HG03354 (cell line): ENCODE measurements around the gene NECAB3.
"Not testable (repeated sequence)": the region's sequence is repeated elsewhere in the genome, so short reads cannot be mapped to it uniquely, and the experiment has no call there.

Experiments used
- ATAC-seq: cut with Tn5 transposase; IDR thresholded peaks from one replicate; pipeline ENCODE4 v1.9.1; 2021; ENCODE audit warnings: mild to moderate bottlenecking; ENCODE audit not compliant: unreplicated experiment, poor library complexity, severe bottlenecking

Gene NECAB3

DNA sequence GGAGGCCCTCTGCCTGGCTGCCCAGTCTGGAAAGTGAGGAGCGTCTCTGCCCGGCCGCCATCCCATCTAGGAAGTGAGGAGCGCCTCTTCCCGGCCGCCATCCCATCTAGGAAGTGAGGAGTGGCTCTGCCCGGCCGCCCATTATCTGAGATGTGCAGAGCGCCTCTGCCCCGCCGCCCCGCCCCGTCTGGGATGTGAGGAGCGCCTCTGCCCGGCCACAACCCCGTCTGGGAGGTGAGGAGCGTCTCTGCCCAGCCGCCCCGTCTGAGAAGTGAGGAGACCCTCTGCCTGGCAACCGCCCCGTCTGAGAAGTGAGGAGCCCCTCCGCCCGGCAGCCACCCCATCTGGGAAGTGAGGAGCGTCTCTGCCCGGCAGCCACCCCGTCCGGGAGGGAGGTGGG lies 24.7 kb upstream of the NECAB3 start:
- ATAC-seq: not testable (repeated sequence)

DNA sequence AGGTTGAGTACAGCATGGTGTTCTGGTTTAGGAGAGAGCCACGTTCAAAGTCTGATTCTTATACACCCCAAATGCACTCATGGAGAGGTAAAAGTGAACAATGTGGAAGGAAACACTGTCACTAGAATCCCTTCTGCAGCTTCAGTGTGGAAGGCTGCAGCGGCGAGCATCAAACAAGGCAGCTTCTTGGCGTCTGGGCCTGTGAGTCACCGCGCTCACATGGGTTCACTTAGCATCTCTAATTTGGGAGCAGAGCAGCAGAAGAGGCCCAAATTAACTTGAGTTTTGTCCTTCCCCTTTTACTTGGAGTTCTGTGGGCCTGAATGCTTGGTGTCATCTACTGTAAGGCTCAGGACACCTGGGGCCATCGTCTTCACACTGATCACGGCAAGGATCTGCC lies 22.9 kb upstream of the NECAB3 start:
- no peak for ATAC-seq

DNA sequence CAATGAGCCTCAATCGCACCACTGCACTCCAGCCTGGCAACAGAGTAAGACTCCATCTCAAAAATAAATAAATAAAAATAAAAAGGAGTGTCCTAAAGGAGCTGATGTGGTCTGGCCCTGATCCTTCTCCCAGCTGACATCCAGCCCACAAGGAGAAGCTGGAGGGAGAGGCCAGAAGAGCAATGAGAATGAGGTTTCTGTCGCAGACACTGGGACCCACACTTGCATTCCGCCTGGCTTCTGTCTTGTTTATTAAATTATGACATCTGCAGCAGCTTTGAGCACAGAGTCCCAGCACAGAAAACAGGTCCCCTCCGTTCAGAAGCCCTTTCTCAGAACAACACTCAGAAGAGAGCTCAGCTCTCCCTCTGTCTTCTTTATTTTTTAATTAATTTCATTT lies 22.2 kb upstream of the NECAB3 start:
- no peak for ATAC-seq

DNA sequence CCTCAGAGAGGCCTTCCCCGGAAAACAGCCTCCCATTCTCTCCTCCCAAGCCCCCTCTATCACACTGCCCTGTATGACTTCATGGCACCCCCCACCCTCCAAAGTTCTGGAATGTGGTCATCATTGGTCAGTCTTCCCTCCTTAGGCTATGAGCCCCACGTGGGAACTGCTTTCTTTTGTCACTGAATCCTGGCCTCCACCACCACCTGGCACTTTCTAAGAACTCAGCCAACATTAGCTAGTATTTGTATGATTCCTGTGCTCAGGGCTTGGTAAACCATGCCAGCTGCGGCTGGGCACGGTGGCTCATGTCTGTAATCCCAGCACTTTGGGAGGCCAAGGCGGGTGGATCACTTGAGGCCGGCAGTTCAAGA lies 20.4 kb upstream of the NECAB3 start:
- ATAC-seq: no peak

DNA sequence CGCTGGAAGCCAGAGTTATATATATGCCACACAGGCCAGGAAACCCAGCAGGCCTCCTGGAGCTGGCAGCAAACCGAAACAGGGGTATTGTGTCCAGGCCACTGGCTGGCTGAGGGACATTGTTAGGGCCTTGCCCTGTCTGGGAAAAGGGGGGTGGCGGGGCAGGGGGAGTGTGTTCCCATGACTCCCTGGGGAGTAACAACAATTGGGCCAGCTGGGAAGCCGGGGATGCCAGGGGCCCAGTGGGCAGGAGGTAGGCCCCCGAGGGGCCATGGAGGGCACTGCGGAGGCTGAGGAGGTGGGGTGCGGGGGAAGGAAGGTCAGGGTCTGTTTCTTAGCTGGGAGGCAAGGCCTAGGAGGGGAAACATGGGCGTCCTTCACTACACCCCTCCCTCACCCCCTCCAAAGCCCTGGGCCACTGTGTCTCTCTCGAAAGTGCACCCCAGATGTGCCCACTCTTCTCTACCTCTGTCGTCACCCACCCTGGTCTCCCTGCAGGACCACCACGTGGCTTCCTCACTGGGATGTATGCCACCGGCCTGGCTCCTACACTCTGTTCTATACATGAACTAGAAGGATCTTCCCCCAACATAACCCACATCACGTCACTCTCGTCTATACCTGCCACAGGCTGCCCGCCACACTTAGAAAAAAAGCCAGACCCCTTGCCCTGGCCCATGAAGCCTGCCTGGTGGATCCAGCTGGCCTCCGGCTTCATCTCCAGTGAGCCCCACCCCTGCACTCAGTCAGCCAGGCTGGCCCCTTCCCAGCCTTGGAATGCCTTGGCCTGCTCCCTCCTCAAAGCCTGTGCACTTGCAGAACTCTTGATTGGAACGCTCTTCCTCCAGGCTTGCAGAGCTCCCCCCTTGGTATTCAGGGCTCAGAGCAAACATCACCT lies 19.8 kb upstream of the NECAB3 start:
- no peak for ATAC-seq

DNA sequence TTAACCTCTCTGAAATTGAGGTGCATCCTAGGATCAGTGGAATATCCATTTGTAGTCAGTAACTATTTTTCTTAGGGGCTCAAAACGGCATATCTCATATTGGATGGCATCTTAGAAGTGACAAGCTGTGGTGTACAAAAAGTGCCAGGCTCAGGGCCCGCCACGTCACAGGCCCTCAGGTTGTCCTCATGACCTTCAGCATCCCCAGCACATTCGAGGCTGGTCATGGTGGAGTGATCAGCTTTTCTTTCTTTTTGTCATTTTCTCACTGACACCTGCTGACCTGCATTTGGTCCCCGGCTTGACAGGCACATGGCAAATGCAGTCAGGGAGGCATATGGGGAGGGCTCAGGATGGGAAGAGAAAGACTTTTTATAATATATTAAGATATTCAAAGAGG lies 19.1 kb upstream of the NECAB3 start:
- no peak for ATAC-seq

DNA sequence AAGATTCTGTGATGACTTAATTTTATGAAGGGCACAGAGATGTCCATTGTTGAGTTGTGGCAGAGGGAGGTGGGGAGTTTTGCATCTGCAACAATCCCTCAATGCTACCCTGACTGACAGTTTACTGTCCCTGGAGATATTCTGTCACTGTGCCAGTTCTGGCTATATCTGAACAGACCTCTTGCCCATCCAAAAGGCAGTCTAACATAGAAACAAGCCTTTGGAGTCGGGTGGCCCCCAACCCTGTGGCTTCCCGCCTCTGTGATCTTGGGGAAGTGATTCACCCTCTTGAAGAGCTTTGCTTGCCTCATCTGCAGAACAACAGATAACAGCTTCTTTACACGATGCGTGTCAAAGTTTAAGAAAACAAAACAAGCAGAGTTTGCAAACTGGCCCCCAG lies 15.7 kb upstream of the NECAB3 start:
- ATAC-seq: no peak

DNA sequence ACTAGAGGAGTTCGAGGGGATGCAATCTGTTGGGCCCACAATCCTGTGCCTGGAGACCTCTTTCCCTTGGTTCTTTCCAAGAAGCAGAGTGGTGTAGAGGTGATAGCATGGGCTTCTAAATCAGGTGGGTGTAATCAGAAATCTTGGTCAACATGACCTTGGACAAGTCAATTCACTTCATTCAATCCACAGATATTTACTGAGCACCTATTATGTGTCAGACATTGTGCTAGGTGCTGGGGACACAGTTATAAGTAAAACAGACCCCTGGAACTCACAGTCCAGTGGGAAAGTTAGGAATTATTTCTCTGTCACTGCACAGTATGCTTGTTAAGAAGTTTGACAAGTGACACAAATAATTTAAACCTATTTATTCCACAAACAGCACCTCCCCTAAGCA lies 15.3 kb upstream of the NECAB3 start:
- no peak for ATAC-seq

DNA sequence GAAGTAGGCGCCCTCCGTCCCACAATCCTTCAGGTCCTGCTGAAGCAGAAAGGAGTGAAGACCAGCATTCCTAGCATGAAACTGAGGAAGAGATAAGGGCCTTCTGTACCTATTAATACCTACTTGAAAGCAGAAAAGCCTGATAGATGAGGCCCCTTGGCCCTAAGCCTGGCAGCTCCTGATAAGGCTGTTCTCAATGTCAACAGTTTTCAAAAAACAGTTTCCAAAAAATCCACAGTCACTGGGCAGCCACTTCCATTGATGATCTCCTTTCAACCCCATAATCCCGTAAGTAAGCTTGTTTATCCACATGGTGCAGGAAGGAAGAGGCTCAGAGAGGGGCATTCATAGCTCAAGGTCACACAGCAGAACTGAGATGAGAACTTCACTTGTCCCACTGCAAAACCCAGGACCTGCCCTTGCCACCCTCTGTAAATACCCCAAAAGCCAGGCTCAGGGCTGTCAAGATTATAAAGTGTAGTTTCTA lies 14.8 kb upstream of the NECAB3 start:
- no peak for ATAC-seq

DNA sequence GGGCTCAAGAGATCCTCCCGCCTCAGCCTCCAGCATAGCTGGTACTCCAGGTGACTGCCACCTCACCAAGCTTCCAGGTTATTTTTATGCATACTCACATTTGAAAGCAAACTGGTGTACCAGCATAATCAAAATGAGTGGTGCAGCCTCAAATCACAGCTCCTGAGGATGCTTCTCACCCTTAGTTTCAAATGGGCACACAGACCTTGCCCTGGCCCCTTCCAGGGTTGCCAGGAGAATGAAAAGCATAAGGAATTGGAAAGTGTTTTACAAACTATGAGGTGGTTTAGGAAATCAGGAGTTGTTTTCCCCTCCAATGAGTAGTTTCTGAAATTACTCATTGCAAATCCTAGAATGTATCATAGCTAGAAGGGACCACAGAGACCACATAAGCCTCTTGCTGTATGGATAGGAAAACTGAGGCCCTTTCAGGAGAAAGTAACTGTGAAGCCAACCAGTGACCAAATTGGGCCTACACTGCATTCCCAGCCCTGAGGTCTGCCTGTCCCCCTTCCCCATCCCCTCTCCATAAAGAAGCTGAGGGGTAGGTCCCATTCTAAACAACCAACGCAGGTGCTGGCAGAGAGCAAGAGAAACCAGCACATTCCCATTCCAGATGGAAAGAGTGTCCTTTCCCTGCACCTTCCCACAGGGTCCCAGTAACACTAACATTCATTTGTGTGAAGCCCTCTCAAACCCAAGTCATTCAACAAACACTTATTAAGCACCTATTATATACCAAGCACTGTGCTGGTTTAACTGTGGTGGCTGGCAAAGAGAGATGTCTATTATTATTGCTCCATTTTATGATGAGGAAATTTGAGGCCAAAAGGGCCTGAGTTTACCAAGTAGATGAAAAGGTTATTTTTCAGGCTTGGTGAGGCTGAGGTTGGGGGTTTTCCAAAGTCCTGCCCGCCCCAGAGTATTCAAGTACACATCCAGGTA lies 14.0 kb upstream of the NECAB3 start:
- ATAC-seq: no peak

DNA sequence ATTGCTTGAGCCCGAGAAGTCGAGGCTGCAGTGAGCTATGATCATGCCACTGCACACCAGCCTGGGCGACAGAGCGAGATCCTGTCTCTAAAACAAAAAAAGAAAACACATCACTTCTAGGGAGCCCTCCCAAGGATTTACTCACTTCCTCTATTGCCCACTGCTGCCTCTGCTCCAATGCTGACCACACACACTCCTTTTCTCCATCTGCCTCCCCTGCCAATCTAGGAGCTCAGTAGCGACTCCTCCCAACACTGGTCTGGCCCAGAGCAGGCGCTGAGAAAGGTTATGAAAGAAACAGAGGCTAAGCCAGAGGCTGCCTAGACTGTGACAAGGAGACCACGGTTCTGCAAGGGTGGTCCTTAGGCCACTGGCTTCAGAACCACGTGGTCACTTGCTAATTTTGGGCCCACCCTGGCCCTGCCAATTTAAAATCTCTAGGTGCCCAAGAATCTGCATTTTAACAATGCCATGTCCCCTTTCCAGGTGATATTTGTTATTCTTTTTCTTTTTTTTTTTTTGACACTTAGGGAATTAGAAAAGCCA lies 13.2 kb upstream of the NECAB3 start:
- ATAC-seq: no peak

DNA sequence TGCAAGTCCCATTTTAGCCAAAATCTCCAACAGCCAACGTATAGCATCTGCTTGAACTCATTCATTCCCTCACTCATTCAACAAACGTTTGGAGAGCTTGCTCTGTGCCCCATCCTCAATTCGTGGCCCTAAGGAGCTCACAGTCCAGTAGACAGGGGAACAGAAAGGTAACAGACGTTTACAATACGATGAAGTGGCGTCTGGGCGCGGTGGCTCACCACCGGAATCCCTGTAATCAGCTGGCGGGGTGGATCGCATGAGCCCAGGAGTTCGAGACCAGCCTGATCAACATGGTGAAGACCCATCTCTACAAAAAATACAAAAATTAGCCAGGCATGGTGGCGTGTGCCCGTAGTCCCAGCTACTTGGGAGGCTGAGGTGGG lies 12.7 kb upstream of the NECAB3 start:
- ATAC-seq: no peak

DNA sequence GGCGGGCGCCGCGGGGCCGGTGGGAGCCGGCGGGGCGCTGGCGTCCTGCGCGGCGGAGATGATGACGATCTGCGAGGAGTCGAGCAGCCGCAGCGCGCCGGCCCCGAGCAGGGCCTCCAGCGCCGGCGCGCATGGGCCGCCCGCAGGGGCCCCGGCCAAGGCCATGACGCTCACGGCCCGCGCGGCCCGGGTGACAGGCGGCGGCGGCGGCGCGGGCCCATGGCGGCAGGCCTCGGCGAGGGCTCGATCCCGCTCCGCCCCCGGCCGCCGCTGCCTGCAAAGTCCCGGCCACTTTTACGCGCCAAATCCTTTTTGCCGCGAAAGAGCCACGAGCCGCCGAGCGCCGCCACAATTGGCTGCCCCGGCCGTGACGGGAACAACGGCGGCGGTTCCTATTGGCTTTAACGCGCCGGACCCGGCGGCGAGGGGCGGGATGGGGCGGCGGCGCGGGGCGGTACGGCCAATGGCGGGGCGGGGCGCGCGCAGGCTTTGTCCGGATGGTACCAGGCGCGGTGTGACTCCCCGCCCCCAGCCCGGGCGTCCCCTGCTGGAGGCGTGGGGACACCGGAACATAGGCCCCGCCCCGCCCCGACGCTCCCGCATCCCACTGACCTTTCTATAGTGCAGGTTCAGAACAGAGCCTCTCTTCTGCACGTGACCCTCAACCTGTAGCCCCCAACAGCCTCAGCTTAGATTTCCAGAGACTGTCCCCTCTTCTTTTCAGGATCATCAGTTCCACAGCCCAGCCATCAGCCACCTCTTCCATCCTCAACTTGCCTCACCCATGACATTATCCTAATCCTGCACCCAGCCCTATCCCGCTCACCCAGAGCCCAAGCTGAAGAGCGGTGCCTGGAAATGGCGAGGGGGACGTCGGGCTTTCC lies 12.1 kb upstream of the NECAB3 start, which contains the start of gene E2F1:
TSS of gene E2F1 (minus strand) at position 286 of the 884 bp plus-strand sequence. CDS start at position 165, 121 bp downstream.
- peak; percentile 84 for ATAC-seq

DNA sequence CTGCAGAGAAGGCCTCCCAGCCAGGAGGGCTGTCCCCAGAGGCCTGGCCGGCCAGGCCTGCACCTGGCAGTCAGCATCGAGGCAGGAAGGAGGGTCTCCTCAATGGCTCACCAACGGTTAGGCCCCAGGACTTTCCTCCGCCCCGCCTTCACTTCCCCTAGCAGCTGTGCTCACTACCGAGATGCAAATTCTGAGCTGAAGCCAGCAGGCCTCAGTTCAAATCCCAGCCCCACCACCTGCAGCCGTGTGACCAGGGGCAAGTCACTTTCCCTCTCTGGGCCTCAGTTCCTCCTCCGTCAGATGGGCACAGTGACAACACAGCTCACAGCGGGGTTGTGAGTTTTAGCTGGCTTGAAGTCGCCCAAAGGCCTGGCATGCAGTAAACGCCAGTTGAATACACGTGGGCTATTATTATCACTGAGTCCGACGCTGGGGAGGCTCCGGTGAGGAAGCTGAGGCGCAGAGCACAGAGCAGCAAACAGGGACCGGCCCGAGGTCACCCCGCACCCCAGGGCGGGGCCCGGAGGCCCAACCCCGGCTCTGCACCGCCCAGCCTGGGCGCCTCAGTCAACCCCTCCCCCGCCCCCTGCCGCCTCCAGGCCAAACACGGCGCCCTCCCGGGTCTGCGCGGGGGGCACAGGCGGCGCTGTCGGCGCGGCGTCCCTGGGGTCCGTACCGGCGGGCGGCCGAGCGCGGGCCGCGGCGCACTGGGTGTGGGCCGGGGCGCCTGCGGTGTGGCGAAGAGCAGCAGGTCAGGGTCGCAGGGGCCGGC lies 11.3 kb upstream of the NECAB3 start:
- ATAC-seq: peak; percentile 45

DNA sequence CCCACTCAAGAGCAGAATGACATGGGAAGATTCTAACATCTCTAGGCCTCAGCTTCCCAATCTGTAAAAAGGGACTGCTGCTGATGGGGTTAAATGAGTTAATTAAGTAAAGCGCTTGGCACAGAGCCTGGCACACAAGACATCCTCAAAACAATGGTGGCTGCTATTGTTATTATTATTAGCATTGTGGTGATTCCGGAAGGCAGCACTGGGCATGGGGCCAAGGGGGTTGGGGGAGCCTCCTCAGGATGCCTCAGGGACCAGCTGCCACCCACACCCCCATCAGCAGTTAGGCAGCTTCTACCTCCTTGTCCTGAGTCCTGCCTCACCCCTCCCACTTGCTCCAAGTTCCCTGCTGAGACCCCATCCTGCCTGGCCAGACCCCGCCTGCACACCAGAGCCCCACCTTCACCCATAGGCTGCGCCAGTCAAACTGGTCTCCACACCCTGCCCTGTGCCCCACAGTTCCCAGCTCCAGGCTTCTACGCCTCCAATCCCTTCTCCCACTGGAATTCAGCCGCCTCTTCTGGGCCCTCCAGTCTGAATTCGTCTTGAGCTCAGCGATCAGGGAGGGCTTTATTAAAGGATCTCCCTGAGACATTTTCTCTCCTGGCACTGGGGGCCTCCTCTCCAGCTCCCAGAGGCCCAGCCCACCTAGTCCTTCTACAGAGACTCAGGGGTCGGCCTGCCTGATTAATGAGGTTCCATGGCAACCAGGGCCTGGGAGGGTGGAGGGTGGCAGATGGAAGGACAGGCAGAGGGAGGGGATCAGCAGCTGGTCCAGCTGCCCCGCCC lies 10.5 kb upstream of the NECAB3 start:
- ATAC-seq: no peak

DNA sequence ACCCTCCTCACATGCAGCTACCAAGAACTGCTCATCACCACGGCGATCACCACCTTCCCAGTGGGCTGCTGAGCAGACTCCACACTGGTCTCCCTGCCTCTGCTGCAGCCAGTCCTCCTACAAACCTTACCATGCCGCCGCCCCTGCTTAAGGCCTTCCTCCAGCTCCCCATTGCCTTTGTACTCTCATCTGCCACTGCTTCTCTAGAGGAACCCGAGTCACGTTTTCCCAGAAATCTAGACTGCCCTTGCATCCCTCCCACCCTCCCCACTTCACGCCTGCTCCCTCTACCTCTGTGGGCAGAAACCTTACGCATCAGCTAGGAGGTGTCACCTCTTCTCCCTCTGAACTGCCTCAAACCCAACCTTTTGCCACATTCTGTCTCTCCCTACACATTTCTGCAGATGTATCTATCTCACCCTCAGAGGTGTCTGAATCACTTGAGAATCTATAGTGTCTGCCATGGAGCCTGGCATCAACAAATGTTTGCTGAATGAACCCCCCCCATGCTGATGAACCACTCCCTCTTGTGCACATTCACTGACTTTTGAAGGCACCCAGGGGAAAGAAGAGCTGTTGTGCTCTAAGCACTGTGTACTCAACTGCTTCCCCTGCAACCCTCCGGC lies 7.6 kb upstream of the NECAB3 start:
- no peak for ATAC-seq

DNA sequence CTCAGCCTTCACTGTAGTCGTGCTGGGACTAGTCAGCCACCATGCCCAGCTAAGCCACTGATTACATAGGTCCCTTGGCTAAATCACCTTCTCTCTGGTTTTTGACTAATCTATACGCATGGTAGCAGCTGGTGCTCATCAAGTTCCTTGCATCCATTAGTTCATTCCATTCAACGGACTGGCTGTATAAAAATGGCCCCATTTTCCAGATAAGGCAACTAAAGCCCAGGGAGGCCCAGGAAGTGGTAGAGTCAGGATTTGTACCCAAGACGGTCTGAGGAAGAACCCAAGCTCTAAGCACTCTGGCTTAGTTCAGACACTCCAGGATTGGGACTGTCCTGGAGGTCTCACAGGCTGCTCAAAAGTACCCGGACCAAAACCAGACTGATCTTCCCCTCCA lies 7.1 kb upstream of the NECAB3 start:
- no peak for ATAC-seq
